Loucy (cell line): Measurements from ENCODE around the gene F7.

Experiments
- EZH2phosphoT487 ChIP-seq: fragments of 200-600 bp; IDR thresholded peaks from 2 replicates; pipeline ENCODE4 v1.6.1; 2018; ENCODE audit warnings: antibody characterized with exemption, mild to moderate bottlenecking, moderate library complexity, borderline replicate concordance
- TF ChIP-seq, protein P1 (sequence below): fragments of 200-600 bp; sonication (generic); conservative IDR thresholded peaks from 2 replicates; pipeline ENCODE4 v1.5.1; 2014; ENCODE audit warnings: mild to moderate bottlenecking, antibody characterized with exemption, low read length

DNA sequence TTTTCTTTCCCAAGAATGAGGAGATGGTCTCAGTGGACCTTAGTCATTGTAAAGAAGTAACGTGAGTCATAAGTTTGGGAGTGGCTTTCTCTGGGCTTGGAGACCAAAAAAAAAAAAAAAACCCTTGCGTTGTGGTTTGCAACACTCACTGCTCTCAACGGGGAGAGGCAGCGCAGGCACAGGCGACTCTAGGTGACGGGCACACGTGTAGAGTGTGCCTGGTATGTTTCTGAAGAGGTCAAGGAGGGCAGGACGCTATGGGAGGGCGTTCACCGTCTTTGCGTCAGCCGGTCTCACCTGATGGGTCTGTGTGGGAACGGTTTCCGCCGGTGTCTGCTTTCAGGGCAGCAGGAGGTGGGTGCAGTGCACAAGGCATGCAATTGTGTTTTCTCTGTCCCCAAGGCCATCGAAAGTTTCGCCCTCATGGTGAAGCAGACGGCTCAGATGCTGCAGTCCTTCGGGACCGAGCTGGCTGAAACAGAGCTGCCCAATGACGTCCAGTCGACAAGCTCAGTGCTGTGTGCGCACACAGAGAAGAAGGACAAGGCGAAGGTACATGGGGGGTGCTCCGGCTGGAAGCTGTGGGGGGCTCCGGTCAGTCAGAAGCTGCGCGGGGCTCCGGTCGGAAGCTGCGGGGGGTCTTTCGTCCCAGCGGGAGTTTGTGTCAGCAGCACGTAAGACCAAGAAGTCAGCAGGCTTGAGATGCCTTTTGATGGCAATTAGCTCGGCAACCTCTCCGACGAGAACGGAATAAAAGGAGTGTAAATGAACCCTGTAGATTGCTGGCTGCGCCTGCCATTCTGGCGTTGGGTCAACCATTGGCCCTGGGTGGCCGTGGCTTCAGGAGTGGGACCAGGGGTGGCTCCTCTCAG lies 40.8 kb upstream of the F7 start:
- TF ChIP-seq, protein P1, sequence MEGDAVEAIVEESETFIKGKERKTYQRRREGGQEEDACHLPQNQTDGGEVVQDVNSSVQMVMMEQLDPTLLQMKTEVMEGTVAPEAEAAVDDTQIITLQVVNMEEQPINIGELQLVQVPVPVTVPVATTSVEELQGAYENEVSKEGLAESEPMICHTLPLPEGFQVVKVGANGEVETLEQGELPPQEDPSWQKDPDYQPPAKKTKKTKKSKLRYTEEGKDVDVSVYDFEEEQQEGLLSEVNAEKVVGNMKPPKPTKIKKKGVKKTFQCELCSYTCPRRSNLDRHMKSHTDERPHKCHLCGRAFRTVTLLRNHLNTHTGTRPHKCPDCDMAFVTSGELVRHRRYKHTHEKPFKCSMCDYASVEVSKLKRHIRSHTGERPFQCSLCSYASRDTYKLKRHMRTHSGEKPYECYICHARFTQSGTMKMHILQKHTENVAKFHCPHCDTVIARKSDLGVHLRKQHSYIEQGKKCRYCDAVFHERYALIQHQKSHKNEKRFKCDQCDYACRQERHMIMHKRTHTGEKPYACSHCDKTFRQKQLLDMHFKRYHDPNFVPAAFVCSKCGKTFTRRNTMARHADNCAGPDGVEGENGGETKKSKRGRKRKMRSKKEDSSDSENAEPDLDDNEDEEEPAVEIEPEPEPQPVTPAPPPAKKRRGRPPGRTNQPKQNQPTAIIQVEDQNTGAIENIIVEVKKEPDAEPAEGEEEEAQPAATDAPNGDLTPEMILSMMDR = no peak
- no peak for TF ChIP-seq EZH2phosphoT487
